ENCODE results near the gene TRAPPC3L.

The TRAPPC3L gene

DNA sequence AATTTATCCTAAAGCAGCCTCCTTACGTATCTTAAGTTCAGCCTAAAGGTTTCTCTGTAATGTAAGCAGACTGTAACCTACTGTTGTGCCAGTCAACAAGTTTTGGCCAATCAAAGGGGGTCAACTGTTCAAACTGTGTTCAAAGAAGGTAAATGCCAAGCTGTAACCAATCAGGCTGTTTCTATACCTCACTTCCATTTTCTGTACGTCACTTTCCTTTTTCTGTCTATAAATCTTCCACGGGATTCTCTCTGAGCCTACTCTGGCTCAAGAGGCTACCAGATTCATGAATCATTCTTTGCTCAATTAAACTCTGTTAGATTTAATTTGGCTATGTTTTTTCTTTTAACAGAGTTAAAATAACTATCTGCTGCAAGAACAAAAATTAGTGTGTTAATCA, 89.4 kb downstream of the TRAPPC3L start:
- DNase-seq (ENCODE audit: low read depth): no peak
- no peak overlapping the region for H3K4me3 ChIP-seq (replicated peaks; ENCODE audit: low read depth, low read length)
- TF ChIP-seq, protein P1, sequence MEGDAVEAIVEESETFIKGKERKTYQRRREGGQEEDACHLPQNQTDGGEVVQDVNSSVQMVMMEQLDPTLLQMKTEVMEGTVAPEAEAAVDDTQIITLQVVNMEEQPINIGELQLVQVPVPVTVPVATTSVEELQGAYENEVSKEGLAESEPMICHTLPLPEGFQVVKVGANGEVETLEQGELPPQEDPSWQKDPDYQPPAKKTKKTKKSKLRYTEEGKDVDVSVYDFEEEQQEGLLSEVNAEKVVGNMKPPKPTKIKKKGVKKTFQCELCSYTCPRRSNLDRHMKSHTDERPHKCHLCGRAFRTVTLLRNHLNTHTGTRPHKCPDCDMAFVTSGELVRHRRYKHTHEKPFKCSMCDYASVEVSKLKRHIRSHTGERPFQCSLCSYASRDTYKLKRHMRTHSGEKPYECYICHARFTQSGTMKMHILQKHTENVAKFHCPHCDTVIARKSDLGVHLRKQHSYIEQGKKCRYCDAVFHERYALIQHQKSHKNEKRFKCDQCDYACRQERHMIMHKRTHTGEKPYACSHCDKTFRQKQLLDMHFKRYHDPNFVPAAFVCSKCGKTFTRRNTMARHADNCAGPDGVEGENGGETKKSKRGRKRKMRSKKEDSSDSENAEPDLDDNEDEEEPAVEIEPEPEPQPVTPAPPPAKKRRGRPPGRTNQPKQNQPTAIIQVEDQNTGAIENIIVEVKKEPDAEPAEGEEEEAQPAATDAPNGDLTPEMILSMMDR (IDR thresholded peaks at IDR 0.05; ENCODE audit: low read length, missing control alignments): no peak

DNA sequence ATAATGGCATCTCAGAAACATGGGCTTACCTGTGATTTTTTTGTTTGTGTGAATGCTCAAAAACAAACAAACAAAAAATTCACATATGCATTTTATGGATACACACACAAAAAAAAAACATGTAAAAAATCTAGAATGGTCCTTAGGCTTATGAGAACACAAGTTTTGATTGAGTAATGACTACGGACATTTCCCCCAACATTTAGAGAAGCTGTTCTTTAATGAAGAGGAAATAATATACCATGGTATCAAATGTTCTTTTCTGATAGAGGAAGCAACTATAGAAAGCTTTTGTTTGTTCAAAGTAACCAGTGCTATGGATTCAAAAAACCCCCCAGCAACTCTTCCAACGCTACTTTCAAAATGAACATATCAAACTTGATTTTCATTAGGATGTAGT, 93.0 kb downstream of the TRAPPC3L start:
- no peak overlapping the region for H3K4me3 ChIP-seq (replicated peaks; ENCODE audit: low read depth, low read length)
- DNase-seq (ENCODE audit: low read depth): no peak

GRCh38 chr6:116451916-116452315, 93.6 kb downstream of the TRAPPC3L start:
- no peak overlapping the region for H3K4me3 ChIP-seq (replicated peaks; ENCODE audit: low read depth, low read length)
- no peak for DNase-seq (ENCODE audit: low read depth)
- TF ChIP-seq, protein P1 (IDR thresholded peaks at IDR 0.05; ENCODE audit: low read length, missing control alignments): no peak

More for the DNA sequence above, 93.0 kb downstream of the TRAPPC3L start:
- TF ChIP-seq, protein P1 (IDR thresholded peaks at IDR 0.05; ENCODE audit: low read length, missing control alignments): no peak

GRCh38 chr6:116450769-116451740, 94.4 kb downstream of the TRAPPC3L start:
- TF ChIP-seq, protein P1 (IDR thresholded peaks at IDR 0.05; ENCODE audit: low read length, missing control alignments): no peak
- no peak overlapping the region for H3K4me3 ChIP-seq (replicated peaks; ENCODE audit: low read depth, low read length)
- no peak for DNase-seq (ENCODE audit: low read depth)

DNA sequence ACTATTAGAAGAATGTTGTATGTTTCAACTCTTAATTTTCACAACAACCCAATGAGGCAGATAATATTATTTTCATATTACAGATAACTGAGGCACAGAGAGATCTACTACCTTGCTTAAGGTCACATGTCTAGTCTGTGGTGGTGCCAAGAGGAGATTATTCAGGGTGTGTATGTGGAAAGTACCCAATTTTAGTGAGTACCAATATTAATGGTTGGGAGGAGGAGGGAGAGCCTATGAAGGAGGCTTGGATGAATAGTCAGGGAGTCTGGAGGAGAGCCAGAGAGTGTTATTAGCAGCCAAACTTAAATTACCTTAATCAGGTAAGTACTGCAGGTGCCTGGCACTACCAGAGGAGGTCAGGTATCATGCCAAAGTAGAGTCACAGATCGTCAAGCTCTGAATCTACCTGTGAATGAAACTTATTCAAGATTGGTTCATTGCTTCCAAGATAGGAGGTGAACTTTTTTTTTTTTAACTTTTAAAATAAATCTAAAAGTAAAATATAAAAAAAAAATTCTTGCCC, 95.2 kb downstream of the TRAPPC3L start:
- no peak overlapping the region for H3K4me3 ChIP-seq (replicated peaks; ENCODE audit: low read depth, low read length)
- TF ChIP-seq, protein P1 (IDR thresholded peaks at IDR 0.05; ENCODE audit: low read length, missing control alignments): no peak
- DNase-seq (ENCODE audit: low read depth): no peak

- no peak for DNase-seq (ENCODE audit: low read depth)
- H3K4me3 ChIP-seq (replicated peaks; ENCODE audit: low read depth, low read length): no peak overlapping the region
- TF ChIP-seq, protein P1 (IDR thresholded peaks at IDR 0.05; ENCODE audit: low read length, missing control alignments): no peak
These were observed 95.9 kb downstream of the TRAPPC3L start for GRCh38 chr6:116449565-116449964.

All from fibroblast of pulmonary artery (primary cell).